SK-N-SH (cell line): ENCODE data around the gene COG3.

Experiments
- CHD2 ChIP-seq: fragments of 150-350 bp; IDR thresholded peaks from 2 replicates; pipeline ENCODE4 v1.6.1; 2018; ENCODE audit warnings: low read length; ENCODE audit not compliant: partially characterized antibody
- EP300 ChIP-seq, 2 experiments: IDR thresholded peaks; 2 replicates each; pipeline versions ENCODE4 v1.4.0 to v1.6.1; 2012; ENCODE audit warnings: borderline replicate concordance in 1 of 2, low read depth in 1 of 2, low read length in 1 of 2
- FOXM1 ChIP-seq: IDR thresholded peaks from 2 replicates; pipeline ENCODE4 v1.4.0; 2012; ENCODE audit warnings: low read depth, mild to moderate bottlenecking
- POLR2AphosphoS5 ChIP-seq: IDR thresholded peaks from 2 replicates; pipeline ENCODE4 v1.6.1; 2012; ENCODE audit warnings: low read depth, low read length
- RCOR1 ChIP-seq: fragments of 150-350 bp; IDR thresholded peaks from 2 replicates; pipeline ENCODE4 v1.6.1; 2017; ENCODE audit warnings: antibody characterized with exemption, low read length
- SIN3A ChIP-seq: IDR thresholded peaks from 2 replicates; pipeline ENCODE4 v1.6.1; 2012; ENCODE audit warnings: low read depth, mild to moderate bottlenecking, low read length, moderate library complexity, borderline replicate concordance
- SMC3 ChIP-seq: IDR thresholded peaks from 2 replicates; pipeline ENCODE4 v1.6.1; 2012; ENCODE audit warnings: low read depth, low read length, improper control_type of control experiment
- YY1 ChIP-seq: IDR thresholded peaks from 2 replicates; pipeline ENCODE4 v1.4.0; 2012; ENCODE audit warnings: low read depth, mild to moderate bottlenecking
- TF ChIP-seq, protein P1 (sequence below): fragments of 200-600 bp; sonication (generic); IDR thresholded peaks from 2 replicates; pipeline ENCODE4 v1.6.1; 2017; ENCODE audit warnings: antibody characterized with exemption, mild to moderate bottlenecking, moderate library complexity
- TF ChIP-seq, protein P2 (sequence below): IDR thresholded peaks from 2 replicates; pipeline ENCODE4 v1.4.0; 2012; ENCODE audit warnings: low read depth

DNA sequence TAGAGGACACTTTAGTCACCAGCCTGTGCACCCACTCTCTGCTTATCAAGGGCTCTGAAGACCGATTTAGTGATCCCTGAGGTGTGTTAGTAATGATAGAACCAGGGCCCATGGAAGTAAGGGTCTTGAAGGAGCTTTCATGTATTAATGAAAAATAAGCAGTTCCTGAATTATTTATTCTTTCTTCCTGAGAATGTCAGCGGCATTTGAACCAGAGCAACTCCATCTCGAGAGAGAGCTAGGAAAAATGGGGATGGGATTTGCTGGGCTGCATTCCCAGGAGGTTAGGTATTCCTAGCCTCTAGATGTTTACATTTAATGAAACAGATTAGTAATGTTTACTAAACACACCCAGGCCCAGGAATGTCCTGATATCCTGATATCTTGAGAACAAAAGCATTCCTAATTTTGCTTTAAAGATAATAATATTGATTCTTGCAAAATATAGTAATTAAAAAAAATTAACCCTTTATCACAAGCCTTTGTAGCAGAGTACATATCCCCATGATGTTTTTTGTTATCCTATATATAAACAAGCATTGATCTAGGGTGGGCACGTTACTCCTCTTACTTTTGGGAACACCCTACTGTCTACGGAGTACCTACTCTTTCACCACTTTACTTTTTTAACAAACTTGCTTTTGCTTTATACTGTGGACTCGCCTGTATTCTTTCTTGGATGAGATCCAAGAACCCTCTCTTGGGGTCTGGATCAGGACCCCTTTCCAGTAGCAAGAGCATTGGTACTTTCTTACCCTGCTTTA is 63.1 kb downstream of the COG3 start:
- TF ChIP-seq SMC3 (no peak), POLR2AphosphoS5 (no peak), EP300 (IDR thresholded peaks at IDR 0.05; ENCODE audit: borderline replicate concordance in 1 of 2, low read depth in 1 of 2, low read length in 1 of 2) (no peak), CHD2 (no peak), SIN3A (no peak), RCOR1 (no peak), FOXM1 (no peak), YY1 (no peak)
- TF ChIP-seq, protein P1, sequence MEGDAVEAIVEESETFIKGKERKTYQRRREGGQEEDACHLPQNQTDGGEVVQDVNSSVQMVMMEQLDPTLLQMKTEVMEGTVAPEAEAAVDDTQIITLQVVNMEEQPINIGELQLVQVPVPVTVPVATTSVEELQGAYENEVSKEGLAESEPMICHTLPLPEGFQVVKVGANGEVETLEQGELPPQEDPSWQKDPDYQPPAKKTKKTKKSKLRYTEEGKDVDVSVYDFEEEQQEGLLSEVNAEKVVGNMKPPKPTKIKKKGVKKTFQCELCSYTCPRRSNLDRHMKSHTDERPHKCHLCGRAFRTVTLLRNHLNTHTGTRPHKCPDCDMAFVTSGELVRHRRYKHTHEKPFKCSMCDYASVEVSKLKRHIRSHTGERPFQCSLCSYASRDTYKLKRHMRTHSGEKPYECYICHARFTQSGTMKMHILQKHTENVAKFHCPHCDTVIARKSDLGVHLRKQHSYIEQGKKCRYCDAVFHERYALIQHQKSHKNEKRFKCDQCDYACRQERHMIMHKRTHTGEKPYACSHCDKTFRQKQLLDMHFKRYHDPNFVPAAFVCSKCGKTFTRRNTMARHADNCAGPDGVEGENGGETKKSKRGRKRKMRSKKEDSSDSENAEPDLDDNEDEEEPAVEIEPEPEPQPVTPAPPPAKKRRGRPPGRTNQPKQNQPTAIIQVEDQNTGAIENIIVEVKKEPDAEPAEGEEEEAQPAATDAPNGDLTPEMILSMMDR, result no peak
- TF ChIP-seq, protein P2, sequence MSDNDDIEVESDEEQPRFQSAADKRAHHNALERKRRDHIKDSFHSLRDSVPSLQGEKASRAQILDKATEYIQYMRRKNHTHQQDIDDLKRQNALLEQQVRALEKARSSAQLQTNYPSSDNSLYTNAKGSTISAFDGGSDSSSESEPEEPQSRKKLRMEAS, result no peak
